SK-N-SH treated with all-trans-retinoic acid at 6 μM for 48 hours (cell line): ENCODE measurements around the gene ZNF710.

Experiments used
- ATAC-seq: fragments of 200-7000 bp; cut with Tn5 transposase; 3 replicates; pipeline ENCODE4 v1.9.1; 2020; ENCODE audit warnings: mild to moderate bottlenecking, moderate library complexity
- ARNTL ChIP-seq: fragments of 450-650 bp; formaldehyde crosslinking; IDR thresholded peaks from 2 replicates; pipeline ENCODE4 v1.5.0; 2020; ENCODE audit warnings: low read depth, mild to moderate bottlenecking, moderate library complexity, borderline replicate concordance
- BACH2 ChIP-seq: fragments of 250-450 bp; sonication (Bioruptor Pico); IDR thresholded peaks from 2 replicates; pipeline ENCODE4 v1.9.0; 2021; ENCODE audit warnings: mild to moderate bottlenecking, borderline replicate concordance
- CSDC2 ChIP-seq: fragments of 250-450 bp; sonication (Bioruptor Pico); IDR thresholded peaks from 2 replicates; pipeline ENCODE4 v1.5.0; 2020; ENCODE audit warnings: mild to moderate bottlenecking, moderate library complexity
- CSRNP3 ChIP-seq: fragments of 250-450 bp; sonication (Bioruptor Pico); IDR thresholded peaks from 2 replicates; pipeline ENCODE4 v1.5.1; 2021; ENCODE audit warnings: mild to moderate bottlenecking, moderate library complexity
- ESRRG ChIP-seq: fragments of 250-450 bp; sonication (Bioruptor Pico); IDR thresholded peaks from 2 replicates; pipeline ENCODE4 v1.6.1; 2021; ENCODE audit warnings: mild to moderate bottlenecking
- GLIS3 ChIP-seq: fragments of 250-450 bp; sonication (Bioruptor Pico); IDR thresholded peaks from 2 replicates; pipeline ENCODE4 v1.5.0; 2020; ENCODE audit warnings: mild to moderate bottlenecking, moderate library complexity
- ISL1 ChIP-seq: fragments of 250-450 bp; sonication (Bioruptor Pico); IDR thresholded peaks from 2 replicates; pipeline ENCODE4 v2.1.2; 2022; ENCODE audit warnings: mild to moderate bottlenecking, moderate library complexity
- PATZ1 ChIP-seq: fragments of 250-450 bp; sonication (Bioruptor Pico); IDR thresholded peaks from 2 replicates; pipeline ENCODE4 v1.8.0; 2020; ENCODE audit warnings: mild to moderate bottlenecking, moderate library complexity, borderline replicate concordance
- PPARA ChIP-seq: fragments of 250-450 bp; sonication (Bioruptor Pico); IDR thresholded peaks from 2 replicates; pipeline ENCODE4 v1.5.0; 2020; ENCODE audit warnings: mild to moderate bottlenecking, borderline replicate concordance
- RARB ChIP-seq: fragments of 250-450 bp; sonication (Bioruptor Pico); IDR thresholded peaks from 2 replicates; pipeline ENCODE4 v1.8.0; 2021; ENCODE audit warnings: mild to moderate bottlenecking, moderate library complexity
- SNAI2 ChIP-seq: fragments of 250-450 bp; sonication (Bioruptor Pico); IDR thresholded peaks from 2 replicates; pipeline ENCODE4 v1.5.0; 2020; ENCODE audit warnings: mild to moderate bottlenecking, moderate library complexity
- TOX ChIP-seq: fragments of 250-450 bp; sonication (Bioruptor Pico); IDR thresholded peaks from 2 replicates; pipeline ENCODE4 v1.8.0; 2021; ENCODE audit warnings: mild to moderate bottlenecking, moderate library complexity, borderline replicate concordance
- TSHZ2 ChIP-seq: fragments of 250-450 bp; sonication (Bioruptor Pico); IDR thresholded peaks from 2 replicates; pipeline ENCODE4 v1.5.0; 2020; ENCODE audit warnings: mild to moderate bottlenecking, moderate library complexity
- ZFP3 ChIP-seq: fragments of 250-450 bp; sonication (Bioruptor Pico); IDR thresholded peaks from 2 replicates; pipeline ENCODE4 v1.5.0; 2020; ENCODE audit warnings: mild to moderate bottlenecking, moderate library complexity
- ZFP30 ChIP-seq: fragments of 450-650 bp; formaldehyde crosslinking; IDR thresholded peaks from 2 replicates; pipeline ENCODE4 v1.5.0; 2022; ENCODE audit warnings: mild to moderate bottlenecking, moderate library complexity
- ZNF565 ChIP-seq: fragments of 450-650 bp; formaldehyde crosslinking; conservative IDR thresholded peaks from 2 replicates; pipeline ENCODE4 v1.5.0; 2020; ENCODE audit warnings: low read depth, mild to moderate bottlenecking, moderate library complexity
- ZNF70 ChIP-seq: fragments of 450-650 bp; formaldehyde crosslinking; IDR thresholded peaks from 2 replicates; pipeline ENCODE4 v1.5.0; 2020; ENCODE audit warnings: mild to moderate bottlenecking, moderate library complexity
- ZNF8 ChIP-seq: fragments of 450-650 bp; formaldehyde crosslinking; IDR thresholded peaks from 2 replicates; pipeline ENCODE4 v1.5.0; 2020; ENCODE audit warnings: mild to moderate bottlenecking, moderate library complexity

ZNF710 gene

GRCh38 chr15:90099868-90100831 is 99.0 kb downstream of the ZNF710 start:
- no peak for ATAC-seq
- no peak for TF ChIP-seq ZFP30 (CRISPR knock-in tag)
- TF ChIP-seq CSRNP3 (CRISPR knock-in tag) = no peak
- no peak for TF ChIP-seq ARNTL
- no peak for TF ChIP-seq ESRRG
- no peak for TF ChIP-seq ISL1 (CRISPR knock-in tag)
- TF ChIP-seq TOX (CRISPR knock-in tag) = no peak
- no peak for TF ChIP-seq PATZ1
- TF ChIP-seq CSDC2 = no peak
- TF ChIP-seq, all 23 proteins: peak for 0

- TF ChIP-seq CSRNP3 (CRISPR knock-in tag) (no peak), ISL1 (CRISPR knock-in tag) (no peak), TSHZ2 (no peak), ZNF565 (CRISPR knock-in tag) (no peak), BACH2 (CRISPR knock-in tag) (no peak), RARB (no peak), SNAI2 (CRISPR knock-in tag) (no peak), CSDC2 (no peak), ZNF8 (CRISPR knock-in tag) (no peak)
- no peak; the same call in 2 of the 3 replicates for ATAC-seq
Observed at GRCh38 chr15:90101130-90101968, 100.2 kb downstream of the ZNF710 start.

GRCh38 chr15:90101969-90102890 is 101.1 kb downstream of the ZNF710 start, which contains the start of gene IDH2:
Gene IDH2 (minus strand): TSS chr15:90102468. CDS start chr15:90102390, 78 bp downstream.
- peak; percentile 93 for ATAC-seq

More at GRCh38 chr15:90101969-90102890, 101.1 kb downstream of the ZNF710 start, which contains the start of gene IDH2:
- TF ChIP-seq ISL1 (CRISPR knock-in tag) (no peak), TSHZ2 (no peak), ZNF70 (CRISPR knock-in tag) (no peak), GLIS3 (CRISPR knock-in tag) (no peak), PPARA (CRISPR knock-in tag) (no peak), ZFP30 (CRISPR knock-in tag) (no peak), ZFP3 (CRISPR knock-in tag) (no peak; the same call in 1 of the 2 replicates)
